Measurements from ENCODE around the gene B3GNT7.
A peak's percentile ranks its signal among the peaks of the same experiment; 100 is the strongest.

Gene B3GNT7

GRCh38 chr2:231383416-231384108 lies 11.9 kb upstream of the B3GNT7 start:
- no peak for DNase-seq

DNA sequence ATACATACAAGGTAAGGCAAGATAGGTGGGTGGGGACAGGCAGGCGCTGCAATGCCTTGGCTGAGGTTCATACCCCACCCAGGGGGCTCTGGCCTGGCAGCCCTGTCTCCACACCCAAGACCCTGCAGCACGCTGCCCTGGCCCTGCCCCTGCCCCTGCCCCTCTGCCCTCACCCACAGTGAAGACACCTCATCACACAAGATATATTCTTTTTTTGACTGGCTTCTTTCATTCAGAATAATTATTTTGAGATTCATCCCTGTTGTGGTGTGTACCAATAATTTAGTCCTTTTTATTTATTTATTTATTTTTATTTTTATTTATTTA lies 11.4 kb upstream of the B3GNT7 start:
- DNase-seq, result no peak

DNA sequence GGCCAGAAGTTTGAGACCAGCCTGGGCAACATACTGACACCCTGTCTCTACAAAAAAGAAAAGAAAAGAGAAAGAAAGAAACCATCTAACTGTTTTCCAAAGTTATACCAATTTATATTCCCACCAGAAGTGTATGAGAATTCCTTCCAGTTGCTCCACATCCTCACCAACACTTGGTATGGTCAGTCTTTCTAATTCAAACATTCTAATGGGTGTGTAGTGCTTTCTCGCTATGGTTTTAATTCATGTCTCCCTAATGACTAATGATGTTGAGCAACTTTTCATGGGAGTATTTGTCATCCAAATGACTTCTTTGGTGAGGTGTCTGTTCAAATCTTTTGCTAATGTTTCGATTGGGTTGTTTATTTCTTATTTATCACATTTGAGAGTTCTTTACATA lies 10.5 kb upstream of the B3GNT7 start:
- no peak for DNase-seq

- no peak for DNase-seq
Observed at GRCh38 chr2:231385429-231385828, 10.1 kb upstream of the B3GNT7 start.

- DNase-seq, result no peak
Observed at GRCh38 chr2:231386446-231386845, 9.1 kb upstream of the B3GNT7 start.

DNA sequence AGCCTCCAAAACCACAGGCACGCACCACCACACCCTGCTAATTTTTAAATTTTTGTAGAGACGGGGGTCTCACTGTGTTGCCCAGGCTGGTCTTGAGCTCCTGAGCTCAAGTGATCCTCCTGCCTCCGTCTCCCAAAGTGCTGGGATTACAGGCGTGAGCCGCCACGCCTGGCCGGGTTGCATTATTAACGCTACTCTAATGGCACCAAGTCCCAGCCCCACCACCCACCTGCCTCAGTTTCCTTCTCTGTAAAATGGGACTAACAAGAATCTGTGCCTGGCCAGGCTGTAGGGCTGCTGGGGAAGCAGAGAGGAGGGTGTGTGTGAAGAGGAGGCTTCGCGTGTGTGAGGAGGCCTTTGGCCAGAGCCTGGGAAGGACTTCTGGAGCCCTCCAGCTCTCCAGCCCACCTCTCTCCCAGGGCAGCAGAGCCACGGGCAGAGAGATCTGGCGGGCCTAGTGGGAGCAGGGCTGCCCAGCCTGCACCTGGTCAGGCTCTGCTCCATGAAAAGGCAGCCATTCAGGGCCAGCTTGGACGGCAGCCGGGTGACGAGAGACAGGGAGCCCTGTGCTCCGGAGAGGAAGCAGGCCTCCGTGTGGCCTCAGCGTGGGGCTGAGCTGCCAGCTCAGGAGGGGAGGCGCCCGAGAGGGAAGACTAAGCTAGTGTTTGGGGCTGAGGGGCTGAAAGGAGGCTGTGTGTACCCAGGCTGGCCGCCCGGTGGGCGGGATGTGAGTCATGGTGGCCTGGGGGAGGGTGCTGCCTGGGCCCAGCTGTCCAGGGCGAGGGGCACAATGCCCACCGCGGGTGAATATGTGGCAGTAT lies 7.4 kb upstream of the B3GNT7 start:
- DNase-seq, result peak in 55 of 56 donors; percentile 44 to 98 (median 90)

- peak in 3 of 56 donors; percentile 49 to 71 (median 60) for DNase-seq
Observed at GRCh38 chr2:231388725-231389346, 6.7 kb upstream of the B3GNT7 start.

DNA sequence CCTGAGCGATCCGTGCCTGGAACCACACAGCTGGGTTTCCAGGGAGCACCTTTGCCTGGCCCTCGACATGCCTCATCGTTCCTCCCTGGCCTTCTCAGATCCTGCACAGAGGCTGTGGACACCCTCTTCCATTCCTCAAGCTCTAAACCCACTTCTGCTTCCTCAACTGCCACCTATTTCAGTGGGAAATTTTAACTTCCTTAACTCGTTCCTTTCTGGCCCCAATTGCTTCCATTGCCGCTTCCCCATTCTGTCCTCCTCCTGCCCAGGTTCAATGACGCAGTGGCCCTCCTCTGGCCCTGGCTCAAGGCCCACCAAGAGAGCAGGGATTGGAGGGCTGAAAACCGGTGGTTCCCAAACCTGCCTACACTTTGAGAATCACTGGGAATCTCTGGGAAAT lies 4.8 kb upstream of the B3GNT7 start:
- DNase-seq, result no peak

- no peak for DNase-seq
Observed at GRCh38 chr2:231391981-231392380, 3.5 kb upstream of the B3GNT7 start.

- DNase-seq, result no peak
Observed at GRCh38 chr2:231392431-231393148, 2.9 kb upstream of the B3GNT7 start.

DNA sequence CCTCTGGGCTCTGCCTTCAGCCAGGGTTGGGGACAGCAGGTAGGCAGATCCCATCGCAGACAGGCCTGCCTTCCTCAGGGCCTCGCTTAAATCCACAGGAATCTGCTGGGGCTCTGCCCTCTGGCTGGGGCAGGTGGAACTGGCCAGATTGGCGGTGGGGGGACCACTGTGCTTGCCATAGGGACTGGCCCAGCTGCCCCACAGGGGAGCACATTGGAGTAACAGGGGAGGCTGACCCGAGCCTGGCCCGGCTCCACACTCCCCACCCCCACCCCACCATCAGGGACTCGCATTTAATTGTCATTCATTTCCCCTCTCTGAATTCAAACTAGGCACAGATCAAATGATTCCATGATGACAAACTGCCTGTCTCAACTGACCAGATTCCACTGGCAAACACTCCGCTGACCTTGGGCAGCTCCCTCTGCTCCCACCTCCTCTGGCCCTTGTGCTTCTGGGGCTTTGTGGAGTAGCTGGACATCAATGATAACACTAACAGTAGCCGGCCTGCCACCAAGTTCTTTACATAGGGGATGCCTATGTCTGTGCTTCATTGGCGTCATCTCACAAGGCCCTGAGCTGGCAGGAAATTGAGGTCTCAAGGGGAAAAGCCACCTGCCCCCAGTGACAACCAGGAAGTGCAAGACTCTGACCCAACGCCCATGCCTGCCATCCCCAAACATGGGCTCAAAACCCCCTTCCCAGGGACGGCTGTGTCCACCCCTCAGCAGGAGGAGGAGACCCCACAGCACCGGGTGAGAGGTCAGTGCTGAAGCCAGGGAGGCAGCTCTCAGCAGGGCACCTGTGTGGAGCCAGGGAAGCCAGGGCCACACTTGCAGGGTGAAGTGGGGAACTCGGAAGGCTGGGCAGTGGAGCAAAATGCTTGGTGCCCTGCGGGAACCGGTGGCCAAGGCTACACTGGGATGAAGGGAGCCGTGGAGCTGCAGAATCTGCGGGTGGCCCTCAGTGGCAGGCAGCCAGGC lies 2.1 kb upstream of the B3GNT7 start:
- peak in 3 of 56 donors; percentile 10 to 27 (median 19) for DNase-seq

- DNase-seq, result no peak
Observed at GRCh38 chr2:231394211-231395141, 1.0 kb upstream of the B3GNT7 start.

- no peak for DNase-seq
Observed at GRCh38 chr2:231396058-231396821, 730 bp downstream of the B3GNT7 start.

DNA sequence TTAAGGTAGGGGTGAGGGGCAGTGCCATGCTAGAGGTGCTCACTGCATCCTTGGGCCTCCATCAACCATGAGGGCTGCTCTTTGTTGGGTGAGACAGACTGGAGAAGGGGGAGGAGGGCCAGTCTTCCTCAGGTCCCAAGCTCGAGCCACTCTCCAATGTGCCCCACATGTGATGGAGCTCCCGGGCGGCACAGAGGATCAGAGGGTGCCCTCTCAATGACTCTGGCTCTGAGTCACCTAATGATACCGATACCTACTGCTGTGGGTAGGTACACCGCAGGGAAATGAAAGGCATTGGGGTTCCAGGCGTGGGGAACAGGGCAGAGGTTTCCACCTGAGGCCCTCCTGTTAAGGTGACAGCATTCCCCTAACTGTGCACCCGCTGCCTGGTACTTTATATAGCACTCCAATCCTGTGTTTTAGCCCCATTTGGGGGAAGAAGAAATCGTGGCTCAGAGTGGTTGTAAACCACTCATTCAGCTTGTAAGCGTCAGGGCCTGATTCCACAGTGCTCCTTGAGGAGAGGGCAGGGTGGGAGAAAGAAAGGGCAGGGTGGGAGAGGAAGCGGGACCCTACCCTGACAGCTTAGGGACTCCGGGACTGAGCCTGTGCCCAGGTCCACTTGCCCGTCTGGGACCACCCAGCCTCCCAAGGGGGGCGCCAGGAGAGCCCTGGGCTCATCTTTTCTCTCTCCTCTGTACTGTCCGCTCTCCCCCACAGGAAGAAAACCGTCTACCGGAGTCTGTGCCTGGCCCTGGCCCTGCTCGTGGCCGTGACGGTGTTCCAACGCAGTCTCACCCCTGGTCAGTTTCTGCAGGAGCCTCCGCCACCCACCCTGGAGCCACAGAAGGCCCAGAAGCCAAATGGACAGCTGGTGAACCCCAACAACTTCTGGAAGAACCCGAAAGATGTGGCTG lies 1.8 kb downstream of the B3GNT7 start:
- DNase-seq, result no peak

DNA sequence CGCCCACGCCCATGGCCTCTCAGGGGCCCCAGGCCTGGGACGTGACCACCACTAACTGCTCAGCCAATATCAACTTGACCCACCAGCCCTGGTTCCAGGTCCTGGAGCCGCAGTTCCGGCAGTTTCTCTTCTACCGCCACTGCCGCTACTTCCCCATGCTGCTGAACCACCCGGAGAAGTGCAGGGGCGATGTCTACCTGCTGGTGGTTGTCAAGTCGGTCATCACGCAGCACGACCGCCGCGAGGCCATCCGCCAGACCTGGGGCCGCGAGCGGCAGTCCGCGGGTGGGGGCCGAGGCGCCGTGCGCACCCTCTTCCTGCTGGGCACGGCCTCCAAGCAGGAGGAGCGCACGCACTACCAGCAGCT lies 2.4 kb downstream of the B3GNT7 start:
- DNase-seq, result no peak

- DNase-seq, result no peak
Observed at GRCh38 chr2:231398585-231398984, 3.1 kb downstream of the B3GNT7 start.

GRCh38 chr2:231399046-231399852 lies 3.7 kb downstream of the B3GNT7 start:
- DNase-seq, result no peak
